T-helper 1 cell treated with Interleukin-12 subunit alpha and Interleukin-12 subunit beta and Interleukin-4 antibody, amounts not matched to agents 30 ng/mL and 1 ng/mL, for 36 hours (primary cell): ENCODE measurements around the gene PRDX2. TPM values are rescaled to one million over a fixed set of nuclear protein-coding genes. Genes with fewer than 3 reads are reported as not detected.
"Not testable (repeated sequence)": the region's sequence is repeated elsewhere in the genome, so short reads cannot be mapped to it uniquely, and the experiment has no call there.

Source experiments
- intact Hi-C: fragments of 100-400 bp; cut with micrococcal nuclease; formaldehyde crosslinking; loops from one replicate; pipeline ENCODE4 v1.15.1; 2024
- total RNA-seq: library from RNA; stranded (reverse); gene quantifications from 2 replicates; pipeline ENCODE4 v1.2.3, GENCODE V29; 2022

The PRDX2 gene
- total RNA-seq, 1 donor from 2014 or later = 302 TPM

- intact Hi-C loops = no loop called here
Observed at GRCh38 chr19:12828494-12828893, 26.9 kb upstream of the PRDX2 start.

- intact Hi-C loops = no loop called here
Observed at GRCh38 chr19:12825254-12826131, 23.9 kb upstream of the PRDX2 start.

GRCh38 chr19:12821761-12822160, 20.2 kb upstream of the PRDX2 start:
- intact Hi-C loops = no loop called here

GRCh38 chr19:12817810-12818209, 16.2 kb upstream of the PRDX2 start:
- intact Hi-C loops = not testable (repeated sequence)

GRCh38 chr19:12817188-12817587, 15.6 kb upstream of the PRDX2 start:
- intact Hi-C loops = not testable (repeated sequence)

GRCh38 chr19:12815088-12815487, 13.5 kb upstream of the PRDX2 start:
- intact Hi-C loops = no loop called here

GRCh38 chr19:12806242-12807081, 4.9 kb upstream of the PRDX2 start, which contains the start of gene RNASEH2A:
Gene RNASEH2A, plus strand, starts transcription at chr19:12806584. Its CDS starts 90 bp downstream, at chr19:12806674.
- intact Hi-C loops = loop anchor here (1.0 kb wide), 2 partner anchors 31 to 69 kb away; partner anchors contain the start of genes GET3 and HOOK2

- intact Hi-C loops = no loop called here
Observed at GRCh38 chr19:12804051-12804450, 2.5 kb upstream of the PRDX2 start.

- intact Hi-C loops = no loop called here
Observed at GRCh38 chr19:12802267-12803106, 887 bp upstream of the PRDX2 start.

- intact Hi-C loops = loop anchor here (1.0 to 2.0 kb wide), 2 partner anchors 41 to 78 kb away; partner anchors contain the start of gene TNPO2
Observed at GRCh38 chr19:12800923-12801465, 606 bp downstream of the PRDX2 start.

GRCh38 chr19:12800466-12800770, 1.2 kb downstream of the PRDX2 start:
- intact Hi-C loops = loop anchor here (2.0 kb wide), 1 partner anchor 78 kb away; the partner anchor contains the start of gene TNPO2

GRCh38 chr19:12799742-12800465, 1.7 kb downstream of the PRDX2 start:
- intact Hi-C loops = loop anchor here (2.0 kb wide), 1 partner anchor 77 kb away; the partner anchor contains the start of gene TNPO2

- intact Hi-C loops = not testable (repeated sequence)
Observed at GRCh38 chr19:12797607-12798006, 4.0 kb downstream of the PRDX2 start.

- intact Hi-C loops = no loop called here
Observed at GRCh38 chr19:12797141-12797587, 4.4 kb downstream of the PRDX2 start.

- intact Hi-C loops = loop anchor here (1.0 kb wide), 5 partner anchors 19 to 79 kb away; no protein-coding TSS in a partner anchor
Observed at GRCh38 chr19:12796146-12797071, 5.2 kb downstream of the PRDX2 start.

- intact Hi-C loops = loop anchor here (5.0 kb wide), 1 partner anchor 183 kb away; the partner anchor contains the start of genes ZNF490 and ZNF791
Observed at GRCh38 chr19:12794971-12795381, 6.6 kb downstream of the PRDX2 start.

- intact Hi-C loops = loop anchor here (5.0 kb wide), 1 partner anchor 182 kb away; the partner anchor contains the start of genes ZNF490 and ZNF791
Observed at GRCh38 chr19:12794196-12794941, 7.2 kb downstream of the PRDX2 start.
